Measurements from ENCODE around the gene FRMD3.

Gene FRMD3

DNA sequence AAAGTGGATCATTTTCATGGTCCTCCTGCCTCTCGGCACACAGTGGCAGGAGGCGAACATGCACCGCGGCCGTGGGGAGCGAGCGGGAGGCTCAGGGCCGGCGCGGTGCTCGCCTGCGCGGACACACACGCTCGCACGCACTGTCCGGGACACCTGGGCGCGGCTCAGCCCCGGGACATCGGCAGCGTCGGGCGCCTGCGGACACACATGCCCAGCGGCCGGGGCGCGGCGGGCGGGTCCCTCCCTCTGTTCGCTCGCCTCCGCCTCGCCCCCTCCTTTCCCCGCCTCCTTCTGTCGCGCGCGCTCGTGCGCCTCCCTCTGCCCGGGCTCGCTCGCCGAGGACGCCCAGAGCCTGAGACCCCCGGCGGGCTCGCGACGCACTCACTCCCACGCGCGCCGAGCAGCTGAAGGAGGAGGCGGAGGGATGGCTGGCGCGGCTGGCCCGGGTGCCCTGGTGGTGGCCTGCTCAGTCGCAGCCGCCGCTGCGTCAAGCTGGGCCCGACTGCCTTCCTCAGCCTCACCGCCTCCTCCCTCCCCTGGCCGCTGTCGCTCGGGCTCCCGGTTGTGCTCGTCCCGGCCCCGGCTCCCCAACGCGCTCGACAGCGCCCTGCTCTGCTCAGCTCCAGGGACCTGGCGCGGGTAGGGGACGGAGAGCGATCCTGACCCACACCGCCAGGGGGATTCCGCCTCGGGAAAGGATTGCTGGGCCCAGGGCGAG is at the start of gene FRMD3:
Gene FRMD3, minus strand, starts transcription at position 230 of the 718 bp plus-strand sequence. Its CDS starts 170 bp downstream, at position 60.
- H3K9me3 Mint-ChIP-seq: no peaks in the 10 kb centered on the region
- H3K4me1 Mint-ChIP-seq (ENCODE audit: low read depth): no peaks in the 10 kb centered on the region
- no peak within 1 kb of the TSS for H3K27ac Mint-ChIP-seq
- H3K27me3 Mint-ChIP-seq: peaks cover 28% of the 10 kb centered on the region
- H3K4me3 Mint-ChIP-seq: peak within 1 kb of the TSS; percentile 24
- no peaks in the 10 kb centered on the region for H3K36me3 Mint-ChIP-seq (ENCODE audit: low read depth)

DNA sequence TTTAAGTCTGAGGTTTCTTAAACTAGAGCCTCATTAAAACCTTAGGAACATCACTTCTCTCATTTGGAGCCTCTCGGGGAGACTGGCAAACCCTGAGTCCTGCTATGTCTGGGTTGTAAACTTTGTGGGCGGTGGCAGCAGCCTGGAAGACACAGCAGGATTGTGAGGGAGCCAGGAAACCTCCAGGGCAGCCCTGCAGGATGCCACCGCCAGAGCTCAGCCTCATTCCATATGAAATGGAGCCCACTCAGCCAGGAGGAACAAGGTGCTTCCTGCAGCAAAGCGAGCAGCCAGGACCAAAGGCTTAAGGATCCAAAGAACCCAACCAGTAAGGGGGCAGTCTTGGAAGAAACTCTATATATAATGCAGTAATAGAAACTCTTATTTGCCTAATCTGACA is 46.8 kb upstream of the FRMD3 start:
- no peaks in the 10 kb centered on the region for H3K36me3 Mint-ChIP-seq (ENCODE audit: low read depth)
- peaks cover 9% of the 10 kb centered on the region for H3K4me1 Mint-ChIP-seq (ENCODE audit: low read depth)
- H3K27ac Mint-ChIP-seq: no peak overlapping the region
- H3K9me3 Mint-ChIP-seq: no peaks in the 10 kb centered on the region
- H3K4me3 Mint-ChIP-seq: no peak overlapping the region
- no peaks in the 10 kb centered on the region for H3K27me3 Mint-ChIP-seq

- peaks cover 8% of the 10 kb centered on the region for H3K4me1 Mint-ChIP-seq (ENCODE audit: low read depth)
Measured at GRCh38 chr9:83583151-83584014, 45.2 kb upstream of the FRMD3 start.

DNA sequence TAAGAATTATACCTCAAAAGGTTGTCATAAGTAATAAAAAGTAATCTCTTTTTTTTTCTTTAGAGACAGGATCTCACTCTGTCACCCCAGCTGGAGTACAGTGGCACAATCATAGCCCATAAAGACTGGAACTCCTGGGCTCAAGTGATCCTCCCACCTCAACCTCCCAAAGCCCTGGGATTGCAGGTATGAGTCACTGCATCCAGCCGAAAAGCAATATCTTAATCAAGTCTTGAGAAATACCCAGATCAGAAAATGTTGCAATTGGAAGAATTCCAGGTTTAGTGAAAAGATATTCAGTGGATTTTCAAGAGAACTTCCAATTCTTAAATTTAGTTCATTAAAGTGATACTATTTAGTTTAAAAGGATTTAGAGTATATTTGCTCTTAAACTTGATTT is 43.8 kb upstream of the FRMD3 start:
- Mint-ChIP-seq H3K9me3 (peaks cover 5% of the 10 kb centered on the region), H3K4me1 (ENCODE audit: low read depth) (peaks cover 4% of the 10 kb centered on the region), H3K27me3 (no peaks in the 10 kb centered on the region), H3K36me3 (ENCODE audit: low read depth) (peaks cover 20% of the 10 kb centered on the region), H3K4me3 (no peak overlapping the region), H3K27ac (no peak overlapping the region)

More at GRCh38 chr9:83583151-83584014, 45.2 kb upstream of the FRMD3 start:
- Mint-ChIP-seq H3K36me3 (ENCODE audit: low read depth) (peaks cover 11% of the 10 kb centered on the region), H3K27ac (no peak overlapping the region), H3K9me3 (no peaks in the 10 kb centered on the region), H3K27me3 (no peaks in the 10 kb centered on the region), H3K4me3 (no peak overlapping the region)

- no peak overlapping the region for H3K27ac Mint-ChIP-seq
- peaks cover 5% of the 10 kb centered on the region for H3K9me3 Mint-ChIP-seq
- no peaks in the 10 kb centered on the region for H3K27me3 Mint-ChIP-seq
Measured at GRCh38 chr9:83574482-83574881, 36.3 kb upstream of the FRMD3 start.

GRCh38 chr9:83572524-83572923 is 34.3 kb upstream of the FRMD3 start:
- peaks cover 1% of the 10 kb centered on the region for H3K36me3 Mint-ChIP-seq (ENCODE audit: low read depth)
- H3K9me3 Mint-ChIP-seq: peaks cover 3% of the 10 kb centered on the region
- no peaks in the 10 kb centered on the region for H3K27me3 Mint-ChIP-seq
- no peaks in the 10 kb centered on the region for H3K4me1 Mint-ChIP-seq (ENCODE audit: low read depth)
- no peak overlapping the region for H3K4me3 Mint-ChIP-seq
- no peak overlapping the region for H3K27ac Mint-ChIP-seq

More at GRCh38 chr9:83574482-83574881, 36.3 kb upstream of the FRMD3 start:
- H3K36me3 Mint-ChIP-seq (ENCODE audit: low read depth): peaks cover 18% of the 10 kb centered on the region
- H3K4me3 Mint-ChIP-seq: no peak overlapping the region
- no peaks in the 10 kb centered on the region for H3K4me1 Mint-ChIP-seq (ENCODE audit: low read depth)

DNA sequence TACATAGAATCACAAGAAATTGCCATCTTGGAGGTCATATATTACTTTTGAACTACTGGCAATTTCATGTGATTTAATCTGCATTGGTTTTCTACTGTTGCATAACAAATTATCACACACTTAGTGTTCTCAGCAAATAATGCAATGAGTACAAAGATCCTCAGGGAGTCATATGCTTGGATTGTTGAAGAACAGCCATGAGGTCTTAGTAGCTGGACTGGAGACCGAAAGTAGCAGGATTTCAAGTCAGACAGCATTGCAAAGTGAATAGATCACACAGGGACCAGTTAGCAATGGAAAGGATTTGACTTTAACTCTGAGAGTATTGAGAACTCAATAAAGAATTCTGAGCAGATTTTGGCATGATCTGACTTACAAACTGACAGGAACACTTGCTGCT is 32.2 kb upstream of the FRMD3 start:
- Mint-ChIP-seq H3K9me3 (no peaks in the 10 kb centered on the region), H3K27ac (no peak overlapping the region), H3K4me1 (ENCODE audit: low read depth) (no peaks in the 10 kb centered on the region), H3K36me3 (ENCODE audit: low read depth) (no peaks in the 10 kb centered on the region), H3K4me3 (no peak overlapping the region), H3K27me3 (no peaks in the 10 kb centered on the region)

- Mint-ChIP-seq H3K27ac (no peak overlapping the region), H3K4me1 (ENCODE audit: low read depth) (no peaks in the 10 kb centered on the region), H3K27me3 (no peaks in the 10 kb centered on the region), H3K9me3 (no peaks in the 10 kb centered on the region), H3K36me3 (ENCODE audit: low read depth) (no peaks in the 10 kb centered on the region), H3K4me3 (no peak overlapping the region)
Measured at GRCh38 chr9:83569326-83569725, 31.1 kb upstream of the FRMD3 start.

DNA sequence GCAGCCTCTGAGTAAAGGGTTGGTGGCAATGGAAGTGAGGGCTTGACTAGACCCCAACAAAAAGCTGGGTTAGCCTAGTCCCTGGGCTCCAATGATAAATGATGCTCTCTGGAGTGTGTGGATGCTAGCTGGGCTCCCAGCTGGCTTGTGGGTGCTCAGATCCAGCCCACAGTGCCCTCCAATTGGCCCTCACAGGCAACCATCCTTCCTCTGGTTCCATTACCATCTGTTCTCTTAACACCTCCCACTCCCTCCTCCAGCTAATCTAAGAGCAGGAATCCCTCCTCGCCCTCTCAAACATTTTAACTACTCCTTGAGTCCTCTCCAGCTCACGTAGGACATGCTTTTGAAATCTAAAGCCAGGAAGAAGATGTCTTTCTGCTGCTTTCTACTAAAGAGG is 25.2 kb upstream of the FRMD3 start:
- H3K36me3 Mint-ChIP-seq (ENCODE audit: low read depth): no peaks in the 10 kb centered on the region
- no peaks in the 10 kb centered on the region for H3K4me1 Mint-ChIP-seq (ENCODE audit: low read depth)
- H3K9me3 Mint-ChIP-seq: no peaks in the 10 kb centered on the region
- H3K27me3 Mint-ChIP-seq: no peaks in the 10 kb centered on the region
- H3K4me3 Mint-ChIP-seq: no peak overlapping the region
- H3K27ac Mint-ChIP-seq: no peak overlapping the region

DNA sequence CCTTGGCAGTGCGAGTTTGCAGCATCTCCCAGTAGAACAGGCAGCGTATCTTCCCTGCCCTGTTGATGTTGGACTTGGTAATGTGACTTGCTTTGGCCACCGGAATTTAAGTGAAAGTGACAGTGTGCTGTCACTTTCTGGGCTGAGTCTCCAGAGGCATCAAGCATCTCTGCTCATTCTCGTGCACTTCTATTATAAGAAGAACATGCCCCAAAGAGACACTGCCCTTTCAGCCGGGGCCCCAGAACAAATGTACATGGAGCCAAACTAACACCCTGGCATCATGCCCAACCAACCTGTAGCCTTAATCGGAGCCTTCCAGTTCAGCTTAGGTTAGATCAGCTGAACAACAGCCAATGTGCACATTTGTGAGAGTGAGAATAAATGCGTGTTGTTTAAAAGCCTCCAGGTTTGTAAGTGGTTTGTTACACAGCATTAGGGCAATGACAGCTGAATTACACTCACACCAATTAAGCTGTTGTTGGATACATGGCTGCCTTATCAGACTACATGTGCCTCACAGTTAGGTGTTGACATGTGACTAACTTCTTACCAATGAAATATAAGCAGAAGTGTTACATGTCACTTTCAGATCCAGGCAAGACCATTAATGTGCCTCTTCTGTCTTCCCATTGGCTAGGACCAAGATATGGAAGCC is 22.1 kb upstream of the FRMD3 start:
- H3K27ac Mint-ChIP-seq: no peak overlapping the region
- no peak overlapping the region for H3K4me3 Mint-ChIP-seq
- H3K36me3 Mint-ChIP-seq (ENCODE audit: low read depth): peaks cover 4% of the 10 kb centered on the region
- H3K9me3 Mint-ChIP-seq: peaks cover 5% of the 10 kb centered on the region
- H3K27me3 Mint-ChIP-seq: no peaks in the 10 kb centered on the region
- no peaks in the 10 kb centered on the region for H3K4me1 Mint-ChIP-seq (ENCODE audit: low read depth)

- Mint-ChIP-seq H3K4me1 (ENCODE audit: low read depth) (no peaks in the 10 kb centered on the region), H3K36me3 (ENCODE audit: low read depth) (peaks cover 11% of the 10 kb centered on the region), H3K27ac (no peak overlapping the region), H3K4me3 (no peak overlapping the region), H3K9me3 (peaks cover 18% of the 10 kb centered on the region), H3K27me3 (no peaks in the 10 kb centered on the region)
Measured at GRCh38 chr9:83557771-83558170, 19.6 kb upstream of the FRMD3 start.

- Mint-ChIP-seq H3K27me3 (no peaks in the 10 kb centered on the region), H3K4me3 (no peak overlapping the region), H3K4me1 (ENCODE audit: low read depth) (no peaks in the 10 kb centered on the region), H3K27ac (no peak overlapping the region), H3K36me3 (ENCODE audit: low read depth) (peaks cover 11% of the 10 kb centered on the region), H3K9me3 (peaks cover 22% of the 10 kb centered on the region)
Measured at GRCh38 chr9:83557317-83557716, 19.1 kb upstream of the FRMD3 start.

- no peaks in the 10 kb centered on the region for H3K4me1 Mint-ChIP-seq (ENCODE audit: low read depth)
- H3K36me3 Mint-ChIP-seq (ENCODE audit: low read depth): peaks cover 11% of the 10 kb centered on the region
- no peaks in the 10 kb centered on the region for H3K27me3 Mint-ChIP-seq
- peaks cover 39% of the 10 kb centered on the region for H3K9me3 Mint-ChIP-seq
- H3K27ac Mint-ChIP-seq: no peak overlapping the region
- no peak overlapping the region for H3K4me3 Mint-ChIP-seq
Measured at GRCh38 chr9:83554278-83554677, 16.1 kb upstream of the FRMD3 start.

DNA sequence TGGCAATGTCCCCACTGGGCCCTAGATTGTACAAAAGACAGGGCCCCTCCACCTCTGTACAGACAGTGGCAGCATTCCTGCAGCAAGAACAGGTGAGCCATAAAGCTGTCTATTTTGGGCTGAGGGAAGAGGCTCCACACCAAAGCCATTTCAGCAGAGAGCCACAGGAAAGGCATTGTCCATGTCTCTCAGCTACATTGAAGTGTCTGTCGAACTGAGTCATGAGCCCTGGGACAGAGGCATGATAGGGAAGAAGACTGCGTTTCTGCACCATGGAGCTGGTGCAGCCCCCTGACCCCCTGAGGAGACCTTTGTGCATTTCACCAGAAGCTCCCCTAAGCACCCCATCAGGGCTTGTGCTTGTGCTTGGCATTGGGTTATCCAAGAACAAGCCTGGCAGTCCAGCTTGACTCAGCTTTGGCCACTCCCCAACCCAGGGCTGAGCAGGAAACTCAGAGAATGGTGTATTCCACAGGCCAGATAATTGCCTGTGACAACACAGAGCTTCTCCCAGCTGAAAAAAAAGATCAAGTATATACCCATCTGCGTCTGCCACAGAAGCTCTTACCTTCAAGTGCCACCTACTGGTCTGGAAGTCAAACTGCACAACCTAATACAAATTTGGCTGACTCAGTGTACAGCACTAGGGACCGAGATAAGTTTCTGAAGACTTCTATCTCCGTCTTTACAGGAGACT is 5.9 kb upstream of the FRMD3 start:
- H3K4me3 Mint-ChIP-seq: no peak overlapping the region
- peaks cover 8% of the 10 kb centered on the region for H3K27me3 Mint-ChIP-seq
- H3K9me3 Mint-ChIP-seq: peaks cover 14% of the 10 kb centered on the region
- no peak overlapping the region for H3K27ac Mint-ChIP-seq
- H3K4me1 Mint-ChIP-seq (ENCODE audit: low read depth): no peaks in the 10 kb centered on the region
- H3K36me3 Mint-ChIP-seq (ENCODE audit: low read depth): peaks cover 7% of the 10 kb centered on the region
